SK-N-SH (cell line): ENCODE results near the gene MRPL27. TPM values are rescaled to one million over a fixed set of nuclear protein-coding genes. Genes with fewer than 3 reads are reported as not detected.
"Not testable (repeated sequence)": the region's sequence is repeated elsewhere in the genome, so short reads cannot be mapped to it uniquely, and the experiment has no call there.

ENCODE experiments used
- CTCF ChIA-PET: fragments of 300-600, 350-600 bp; formaldehyde crosslinking; extraction: SDS; loops from one replicate; lab custom pipeline; 2021; lab: Yijun Ruan, JAX
- POLR2A ChIA-PET: fragments of 350-600 bp; sonication (Branson Sonifier 250); formaldehyde crosslinking; extraction: SDS; loops from one replicate; lab custom pipeline; 2020; ENCODE audit warnings: antibody characterized with exemption, inconsistent platforms; lab: Yijun Ruan, JAX
- DNase-seq: peaks from one replicate; pipeline ENCODE4 v3.0.0; 2012
- H2AFZ ChIP-seq: fragments of 200-600 bp; sonication (generic); 2 replicates; pipeline ENCODE4 v1.8.1; 2016; ENCODE audit warnings: antibody characterized with exemption, mild to moderate bottlenecking, low read depth
- H3F3A ChIP-seq: fragments of 200-600 bp; sonication (generic); replicated peaks from 2 replicates; pipeline ENCODE3; 2016; ENCODE audit warnings: antibody characterized with exemption, mild to moderate bottlenecking; ENCODE audit not compliant: insufficient read depth
- H3K27ac ChIP-seq, 2 experiments: fragments of 200-500 bp in 1 of 2; fragments of 200-600 bp in 1 of 2; sonication (Bioruptor generic) in 1 of 2; sonication (generic), shearing (Covaris generic) in 1 of 2; 2 replicates each; pipeline versions ENCODE4 v1.5.1 to v1.6.1; 2014 to 2016; ENCODE audit warnings: low read depth in 2 of 2, inconsistent platforms in 1 of 2, low read length in 1 of 2, mild to moderate bottlenecking in 1 of 2, mixed read lengths in 1 of 2
- H3K27me3 ChIP-seq: fragments of 200-600 bp; sonication (generic), shearing (Covaris generic); 2 replicates; pipeline ENCODE4 v1.6.1; 2016; ENCODE audit warnings: mixed run types; ENCODE audit not compliant: insufficient read depth
- H3K36me3 ChIP-seq, 2 experiments: fragments of 200-500 bp in 1 of 2; fragments of 200-600 bp in 1 of 2; sonication (Bioruptor generic) in 1 of 2; sonication (generic) in 1 of 2; replicated peaks in 1 of 2; 2 replicates each; pipeline versions ENCODE3 to v1.5.1; 2014 to 2016; ENCODE audit warnings: low read length in 1 of 2, mild to moderate bottlenecking in 1 of 2; ENCODE audit not compliant: insufficient read depth in 2 of 2, control insufficient read depth in 1 of 2
- H3K4me1 ChIP-seq, 2 experiments: fragments of 200-500 bp in 1 of 2; fragments of 200-600 bp in 1 of 2; sonication (Bioruptor generic) in 1 of 2; sonication (generic), shearing (Covaris generic) in 1 of 2; 2 replicates each; pipeline versions ENCODE4 v1.5.1 to v1.6.1; 2014 to 2016; ENCODE audit warnings: low read depth in 1 of 2, low read length in 1 of 2, mixed run types in 1 of 2; ENCODE audit not compliant: insufficient read depth in 2 of 2, control insufficient read depth in 1 of 2
- H3K4me2 ChIP-seq: fragments of 200-600 bp; sonication (generic), shearing (Covaris generic); 2 replicates; pipeline ENCODE4 v1.6.1; 2017; ENCODE audit warnings: mixed run types
- H3K4me3 ChIP-seq, 2 experiments: fragments of 200-500 bp in 1 of 2; fragments of 200-600 bp in 1 of 2; sonication (Bioruptor generic) in 1 of 2; sonication (generic), shearing (Covaris generic) in 1 of 2; 2 replicates each; pipeline versions ENCODE4 v1.5.1 to v1.8.1; 2014 to 2016; ENCODE audit warnings: low read depth in 2 of 2, inconsistent platforms in 1 of 2, low read length in 1 of 2, mild to moderate bottlenecking in 1 of 2, mixed read lengths in 1 of 2, moderate library complexity in 1 of 2
- H3K79me2 ChIP-seq: fragments of 200-600 bp; sonication (generic); 2 replicates; pipeline ENCODE4 v1.8.1; 2017; ENCODE audit warnings: mild to moderate bottlenecking; ENCODE audit not compliant: insufficient read depth
- H3K9ac ChIP-seq: fragments of 200-600 bp; sonication (generic); 2 replicates; pipeline ENCODE4 v1.6.1; 2017; ENCODE audit warnings: mixed run types
- H3K9me2 ChIP-seq: fragments of 200-600 bp; sonication (generic); 2 replicates; pipeline ENCODE4 v1.6.1; 2017; ENCODE audit warnings: mixed run types
- H3K9me3 ChIP-seq: fragments of 200-600 bp; sonication (generic); 2 replicates; pipeline ENCODE4 v1.6.1; 2017; ENCODE audit warnings: mixed run types, mild to moderate bottlenecking, moderate library complexity
- H4K20me1 ChIP-seq: fragments of 200-600 bp; sonication (generic); 2 replicates; pipeline ENCODE4 v1.6.1; 2017; ENCODE audit warnings: mild to moderate bottlenecking, mixed run types; ENCODE audit not compliant: insufficient read depth
- CHD2 ChIP-seq: fragments of 150-350 bp; IDR thresholded peaks from 2 replicates; pipeline ENCODE4 v1.6.1; 2018; ENCODE audit warnings: low read length; ENCODE audit not compliant: partially characterized antibody
- EP300 ChIP-seq, 2 experiments: IDR thresholded peaks; 2 replicates each; pipeline versions ENCODE4 v1.4.0 to v1.6.1; 2012; ENCODE audit warnings: borderline replicate concordance in 1 of 2, low read depth in 1 of 2, low read length in 1 of 2
- EZH2phosphoT487 ChIP-seq: fragments of 200-600 bp; sonication (generic); IDR thresholded peaks from 2 replicates; pipeline ENCODE4 v1.6.1; 2017; ENCODE audit warnings: low read depth, mixed run types, mild to moderate bottlenecking, antibody characterized with exemption, moderate library complexity, borderline replicate concordance
- GABPA ChIP-seq: IDR thresholded peaks from 2 replicates; pipeline ENCODE4 v1.4.0; 2012; ENCODE audit warnings: low read depth, mild to moderate bottlenecking
- NFIC ChIP-seq: IDR thresholded peaks from 2 replicates; pipeline ENCODE4 v1.4.0; 2012; ENCODE audit warnings: borderline replicate concordance
- RAD21 ChIP-seq: IDR thresholded peaks from 2 replicates; pipeline ENCODE4 v1.6.1; 2012; ENCODE audit warnings: mild to moderate bottlenecking, low read length
- SMC3 ChIP-seq: IDR thresholded peaks from 2 replicates; pipeline ENCODE4 v1.6.1; 2012; ENCODE audit warnings: low read depth, low read length, improper control_type of control experiment
- TAF1 ChIP-seq: IDR thresholded peaks from 2 replicates; pipeline ENCODE4 v1.6.1; 2012; ENCODE audit warnings: low read depth, mild to moderate bottlenecking, low read length, moderate library complexity, borderline replicate concordance
- YY1 ChIP-seq: IDR thresholded peaks from 2 replicates; pipeline ENCODE4 v1.4.0; 2012; ENCODE audit warnings: low read depth, mild to moderate bottlenecking
- WGBS: methylation state at CpG from one replicate; pipeline ENCODE4 v1.1.6; 2017; ENCODE audit warnings: low lambda C conversion rate; 5-methylcytosine and 5-hydroxymethylcytosine counted together
- polyA plus RNA-seq, 3 experiments: library from polyadenylated mRNA; depleted of rRNA; stranded (reverse); fragments of >200 nt; gene quantifications; 2 replicates each; pipeline ENCODE4 v1.2.3, GENCODE V29; 2012
- TF ChIP-seq, protein P1 (sequence below): IDR thresholded peaks from 2 replicates; pipeline ENCODE4 v1.4.0; 2012; ENCODE audit warnings: low read depth, borderline replicate concordance
- TF ChIP-seq, protein P2 (sequence below): fragments of 150-350 bp; IDR thresholded peaks from 2 replicates; pipeline ENCODE4 v1.6.1; 2017; ENCODE audit warnings: antibody characterized with exemption, low read length, low read depth, borderline replicate concordance
- TF ChIP-seq, protein P3 (sequence below): IDR thresholded peaks from 2 replicates; pipeline ENCODE4 v1.4.0; 2012; ENCODE audit warnings: low read depth, borderline replicate concordance

Gene MRPL27
- polyA plus RNA-seq, 1 of the 3 experiments (the other 2 are of a cell fraction), result 266 TPM

DNA sequence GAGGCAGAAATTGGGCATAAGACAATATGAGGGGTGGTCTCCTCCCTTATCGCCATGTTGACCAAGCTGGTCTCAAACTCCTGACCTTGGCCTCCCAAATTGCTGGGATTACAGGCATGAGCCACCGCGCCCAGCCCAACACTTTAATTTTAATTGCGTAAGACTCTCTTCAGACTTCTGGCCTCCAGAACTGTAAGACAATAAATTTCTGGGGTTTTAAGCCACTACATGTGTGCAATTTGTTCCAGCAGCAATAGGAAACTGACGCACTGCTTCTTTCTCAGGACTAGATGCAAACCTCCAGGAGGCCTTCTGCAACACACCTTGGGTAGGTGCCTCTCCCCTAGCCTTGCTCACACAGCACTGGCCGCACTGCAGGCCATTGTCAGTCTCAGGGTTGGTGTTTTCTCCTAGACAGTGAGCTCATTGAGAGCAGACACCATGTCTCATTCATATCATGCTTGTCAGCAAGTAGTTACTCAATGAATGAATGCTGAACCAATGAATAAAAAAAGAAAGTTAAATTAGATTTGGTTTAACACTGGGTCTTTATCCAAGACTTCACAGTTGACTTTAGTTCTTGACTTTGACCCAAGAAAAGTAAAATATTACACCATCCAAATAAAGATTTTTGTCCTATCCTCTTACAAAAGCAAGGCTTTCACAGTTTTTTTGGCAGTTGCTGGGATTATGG lies 47.6 kb upstream of the MRPL27 start:
- Histone ChIP-seq H3K79me2 (peaks cover 8% of the 10 kb centered on the region; the same call in 1 of the 2 replicates), H3K4me2 (no peak overlapping the region), H3K4me1 (peaks cover 7 to 19% of the 10 kb centered on the region in 2 experiments; a peak in 3 of 4 replicates), H3K27me3 (no peaks in the 10 kb centered on the region), H3K9me2 (no peaks in the 10 kb centered on the region), H3K9ac (no peak overlapping the region), H3K9me3 (no peaks in the 10 kb centered on the region), H3K4me3 (no peak overlapping the region), H3K36me3 (no peaks in the 10 kb centered on the region), H3F3A (peaks cover 30% of the 10 kb centered on the region), H3K27ac (no peak overlapping the region), H4K20me1 (no peaks in the 10 kb centered on the region), H2AFZ (peak overlapping the region; percentile 77; the same call in 1 of the 2 replicates)
- DNase-seq, result no peak
- WGBS, result 89% methylated on average over 6 of the region's 6 CpGs
- ChIA-PET POLR2A (interaction anchor here (0.9 kb wide), 1 partner anchor 23 kb away, joined by 4 read pairs; no protein-coding TSS in a partner anchor), CTCF (interaction anchor here (1.1 to 1.7 kb wide), 3 partner anchors 10 to 59 kb away, joined by 5 to 8 read pairs (median 5); partner anchors contain the start of genes LRRC59 and RSAD1)
- TF ChIP-seq TAF1, result no peak
- TF ChIP-seq EZH2phosphoT487, result no peak
- no peak for TF ChIP-seq RAD21
- TF ChIP-seq, protein P1, sequence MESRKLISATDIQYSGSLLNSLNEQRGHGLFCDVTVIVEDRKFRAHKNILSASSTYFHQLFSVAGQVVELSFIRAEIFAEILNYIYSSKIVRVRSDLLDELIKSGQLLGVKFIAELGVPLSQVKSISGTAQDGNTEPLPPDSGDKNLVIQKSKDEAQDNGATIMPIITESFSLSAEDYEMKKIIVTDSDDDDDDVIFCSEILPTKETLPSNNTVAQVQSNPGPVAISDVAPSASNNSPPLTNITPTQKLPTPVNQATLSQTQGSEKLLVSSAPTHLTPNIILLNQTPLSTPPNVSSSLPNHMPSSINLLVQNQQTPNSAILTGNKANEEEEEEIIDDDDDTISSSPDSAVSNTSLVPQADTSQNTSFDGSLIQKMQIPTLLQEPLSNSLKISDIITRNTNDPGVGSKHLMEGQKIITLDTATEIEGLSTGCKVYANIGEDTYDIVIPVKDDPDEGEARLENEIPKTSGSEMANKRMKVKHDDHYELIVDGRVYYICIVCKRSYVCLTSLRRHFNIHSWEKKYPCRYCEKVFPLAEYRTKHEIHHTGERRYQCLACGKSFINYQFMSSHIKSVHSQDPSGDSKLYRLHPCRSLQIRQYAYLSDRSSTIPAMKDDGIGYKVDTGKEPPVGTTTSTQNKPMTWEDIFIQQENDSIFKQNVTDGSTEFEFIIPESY, result no peak
- no peak for TF ChIP-seq SMC3
- TF ChIP-seq YY1, result no peak
- no peak for TF ChIP-seq GABPA
- no peak for TF ChIP-seq EP300 (IDR thresholded peaks at IDR 0.05; ENCODE audit: borderline replicate concordance in 1 of 2, low read depth in 1 of 2, low read length in 1 of 2)
- TF ChIP-seq, protein P2, sequence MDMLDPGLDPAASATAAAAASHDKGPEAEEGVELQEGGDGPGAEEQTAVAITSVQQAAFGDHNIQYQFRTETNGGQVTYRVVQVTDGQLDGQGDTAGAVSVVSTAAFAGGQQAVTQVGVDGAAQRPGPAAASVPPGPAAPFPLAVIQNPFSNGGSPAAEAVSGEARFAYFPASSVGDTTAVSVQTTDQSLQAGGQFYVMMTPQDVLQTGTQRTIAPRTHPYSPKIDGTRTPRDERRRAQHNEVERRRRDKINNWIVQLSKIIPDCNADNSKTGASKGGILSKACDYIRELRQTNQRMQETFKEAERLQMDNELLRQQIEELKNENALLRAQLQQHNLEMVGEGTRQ, result no peak
- TF ChIP-seq NFIC, result no peak
- TF ChIP-seq, protein P3, sequence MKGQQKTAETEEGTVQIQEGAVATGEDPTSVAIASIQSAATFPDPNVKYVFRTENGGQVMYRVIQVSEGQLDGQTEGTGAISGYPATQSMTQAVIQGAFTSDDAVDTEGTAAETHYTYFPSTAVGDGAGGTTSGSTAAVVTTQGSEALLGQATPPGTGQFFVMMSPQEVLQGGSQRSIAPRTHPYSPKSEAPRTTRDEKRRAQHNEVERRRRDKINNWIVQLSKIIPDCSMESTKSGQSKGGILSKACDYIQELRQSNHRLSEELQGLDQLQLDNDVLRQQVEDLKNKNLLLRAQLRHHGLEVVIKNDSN, result no peak
- TF ChIP-seq CHD2, result no peak

DNA sequence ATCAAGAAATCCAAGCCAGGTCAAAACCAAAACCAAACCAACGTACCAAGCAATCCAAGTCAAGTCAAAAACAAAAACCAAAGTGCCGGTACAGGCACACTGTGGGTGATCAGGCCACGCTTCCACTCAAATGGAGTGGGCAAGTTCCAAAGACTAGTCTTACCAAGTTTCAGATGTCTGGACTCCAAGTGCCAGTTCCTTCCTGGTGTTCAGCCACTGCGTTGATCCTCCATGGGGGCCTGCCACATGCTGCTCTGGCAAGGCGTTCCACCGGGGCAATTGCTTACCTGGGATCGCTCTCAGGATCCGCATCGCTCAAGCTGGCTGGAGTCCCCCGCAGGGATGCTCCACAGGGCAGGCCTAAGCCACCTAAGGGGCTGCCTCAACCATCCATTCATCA lies 46.6 kb upstream of the MRPL27 start:
- H3K9me3 ChIP-seq, POLR2A ChIA-PET, DNase-seq, H3K27ac ChIP-seq, H3K4me3 ChIP-seq, H3K4me2 ChIP-seq, H2AFZ ChIP-seq, H3K9ac ChIP-seq, H3K9me2 ChIP-seq, H3K79me2 ChIP-seq, H3K36me3 ChIP-seq, H4K20me1 ChIP-seq, H3K27me3 ChIP-seq, CTCF ChIA-PET, H3K4me1 ChIP-seq: not testable (repeated sequence)
- H3F3A ChIP-seq, result peaks cover 26% of the 10 kb centered on the region
- 95% methylated on average over 10 of the region's 10 CpGs for WGBS
